HG03045 (cell line): Measurements from ENCODE around the gene CRYBB3.
"Not testable (repeated sequence)": the region's sequence is repeated elsewhere in the genome, so short reads cannot be mapped to it uniquely, and the experiment has no call there.

Source experiments
- ATAC-seq: cut with Tn5 transposase; IDR thresholded peaks from one replicate; pipeline ENCODE4 v1.9.1; 2021; ENCODE audit warnings: mild to moderate bottlenecking, moderate library complexity; ENCODE audit not compliant: unreplicated experiment

Gene CRYBB3

GRCh38 chr22:25204547-25204946 is 4.9 kb downstream of the CRYBB3 start:
- not testable (repeated sequence) for ATAC-seq

- ATAC-seq = no peak
Measured at GRCh38 chr22:25205847-25206246, 6.2 kb downstream of the CRYBB3 start.

GRCh38 chr22:25206998-25207397 is 7.3 kb downstream of the CRYBB3 start:
- ATAC-seq = no peak

DNA sequence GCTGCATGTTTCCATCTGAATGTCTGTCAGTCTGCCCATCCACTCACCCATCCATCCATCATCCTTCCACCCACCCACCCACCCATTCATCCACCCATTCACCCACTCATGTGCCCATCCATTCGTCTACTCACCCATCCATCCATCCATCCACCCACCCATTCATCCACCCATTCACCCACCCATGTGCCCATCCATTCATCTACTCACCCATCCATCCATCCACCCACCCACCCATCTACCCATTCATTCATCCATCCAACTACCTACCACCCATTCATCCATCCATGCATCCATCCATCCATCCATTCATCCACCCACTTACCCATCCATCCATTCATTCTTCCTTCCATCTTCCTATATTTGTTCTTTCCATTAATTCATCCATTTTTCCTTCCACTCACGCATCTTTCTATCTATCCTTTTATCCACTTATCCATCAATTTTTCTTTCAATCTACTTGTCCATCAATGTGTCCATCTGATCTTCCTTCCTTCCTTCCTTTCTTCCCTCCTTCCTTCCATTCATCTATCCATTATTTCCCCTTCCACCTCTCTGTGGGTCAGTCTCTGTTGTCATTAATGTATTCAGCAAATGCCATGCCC is 8.0 kb downstream of the CRYBB3 start:
- ATAC-seq = no peak

DNA sequence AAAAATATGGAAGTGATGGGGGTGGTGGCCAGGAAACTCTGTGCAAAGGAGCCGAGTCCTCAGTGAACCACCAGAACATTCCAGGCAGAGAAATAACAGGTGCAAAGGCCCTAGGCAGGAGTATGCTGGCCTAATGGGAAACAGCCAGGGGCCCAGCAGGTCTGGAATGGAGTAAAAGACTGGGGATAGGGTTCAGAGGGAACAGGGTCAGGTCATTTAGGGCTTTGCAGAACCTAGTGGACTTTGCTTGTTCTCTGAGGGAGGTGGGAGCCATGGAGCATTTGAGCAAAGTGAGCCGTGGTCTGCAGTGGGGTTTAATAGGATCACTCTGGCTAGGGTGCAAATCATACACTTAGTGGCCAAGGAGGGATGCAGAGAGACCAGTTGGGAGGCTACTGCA is 8.7 kb downstream of the CRYBB3 start:
- ATAC-seq = no peak

- ATAC-seq = no peak
Measured at GRCh38 chr22:25208743-25209505, 9.3 kb downstream of the CRYBB3 start.

DNA sequence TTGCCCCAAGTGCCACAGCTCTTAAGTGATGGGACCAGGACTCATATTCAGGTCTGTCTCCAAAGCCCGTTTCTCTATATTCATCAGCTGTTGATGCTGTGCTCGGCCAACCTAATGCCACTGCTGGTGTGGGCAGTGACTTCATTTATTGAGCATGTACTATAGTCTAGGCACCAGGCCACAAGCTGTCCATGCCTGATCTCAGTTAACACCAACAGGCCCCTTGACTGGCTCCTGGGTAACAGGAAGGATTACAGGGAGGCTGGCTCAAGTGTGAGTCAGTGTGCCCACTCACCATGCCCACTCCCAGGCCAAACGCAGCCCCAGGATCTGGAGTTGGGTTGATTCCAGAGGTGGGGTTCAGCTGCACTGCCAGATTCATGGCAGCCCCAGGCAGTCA is 11.1 kb downstream of the CRYBB3 start:
- no peak for ATAC-seq

- no peak for ATAC-seq
Measured at GRCh38 chr22:25212337-25212736, 12.7 kb downstream of the CRYBB3 start.

DNA sequence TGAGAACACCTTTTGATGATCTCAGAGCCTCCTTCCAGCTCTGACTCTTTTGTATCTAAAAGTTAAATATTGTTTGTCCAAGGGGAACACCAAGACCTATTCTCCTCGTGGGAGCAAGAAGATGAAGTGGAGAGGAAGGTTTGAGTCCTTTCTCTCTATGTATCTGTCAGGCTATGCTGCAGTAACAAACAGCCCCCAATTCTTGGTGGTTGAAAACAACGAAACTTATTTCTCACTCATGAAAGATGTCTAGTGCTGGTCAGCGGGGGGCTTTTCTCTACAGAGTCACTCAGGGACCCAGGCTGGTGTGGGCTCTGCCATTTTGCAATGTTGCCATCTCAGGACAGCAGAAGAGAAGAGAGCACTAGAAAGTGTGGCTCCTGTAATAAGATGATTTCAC is 13.6 kb downstream of the CRYBB3 start:
- no peak for ATAC-seq

DNA sequence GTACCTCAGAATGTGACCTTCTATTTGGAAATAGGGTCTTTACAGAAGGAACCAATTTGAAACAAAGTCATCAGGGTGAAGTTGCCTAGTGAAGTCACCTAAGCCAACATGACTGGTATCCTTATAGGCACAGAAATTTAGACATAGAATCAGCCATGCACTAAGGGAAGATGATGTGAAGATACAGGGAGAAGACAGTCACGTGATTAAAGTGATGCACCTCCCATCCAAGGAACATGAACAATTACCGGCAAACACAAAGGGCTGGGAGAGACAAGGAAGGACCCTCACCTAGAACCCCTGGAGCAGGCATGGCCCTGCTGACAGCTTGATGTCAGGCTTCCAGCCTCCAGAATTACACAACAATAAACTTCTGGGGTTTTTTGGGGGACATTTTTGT is 16.6 kb downstream of the CRYBB3 start:
- no peak for ATAC-seq

DNA sequence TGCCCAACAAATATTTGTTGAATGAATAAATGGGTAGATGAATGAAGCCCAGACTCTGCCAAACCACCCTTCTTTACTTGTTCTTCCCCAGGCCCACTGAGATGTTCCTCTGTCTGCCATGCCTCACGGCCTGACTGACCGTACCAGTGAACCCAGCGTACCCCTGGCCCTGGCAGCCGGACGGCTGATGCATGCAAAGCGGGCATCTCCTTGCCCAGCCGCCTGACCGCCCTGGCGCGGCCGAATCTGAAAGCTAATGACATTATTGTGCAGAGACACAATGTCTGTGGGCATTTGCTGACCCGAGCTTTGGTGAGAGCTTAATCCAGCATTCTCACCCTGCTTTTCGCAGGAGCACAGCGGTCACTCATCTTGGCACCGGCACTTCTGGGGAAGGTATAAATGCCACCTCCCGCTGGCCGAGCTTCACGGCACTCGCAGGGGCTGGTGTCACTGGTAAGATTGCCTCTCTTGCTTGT is 19.6 kb downstream of the CRYBB3 start, which contains the start of gene CRYBB2:
Gene CRYBB2, plus strand, starts transcription at position 429 of the 479 bp plus-strand sequence. CDS start 1,791 bp downstream, outside the sequence.
- ATAC-seq = no peak

GRCh38 chr22:25219948-25220442 is 20.3 kb downstream of the CRYBB3 start:
- ATAC-seq = no peak

DNA sequence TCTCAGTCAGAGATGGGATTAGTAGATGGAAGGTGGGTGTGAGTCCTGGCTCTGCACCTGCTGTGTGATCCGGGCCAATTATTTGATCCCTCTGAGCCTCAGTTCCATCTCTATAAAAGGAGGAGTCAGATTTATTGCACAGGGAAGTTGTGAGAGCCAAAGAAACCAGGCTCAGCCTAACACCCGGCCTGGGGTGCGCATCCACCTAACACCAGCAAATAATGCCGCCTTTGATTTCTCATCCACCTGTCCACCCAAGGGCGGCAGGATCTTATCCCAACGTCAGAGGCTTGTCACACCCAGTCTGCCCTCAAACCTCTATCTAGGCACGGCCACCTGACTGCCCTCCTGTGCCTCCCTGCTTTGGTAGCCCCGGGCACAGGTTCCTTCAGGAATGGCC is 22.1 kb downstream of the CRYBB3 start:
- ATAC-seq = no peak

GRCh38 chr22:25223269-25223850 is 23.7 kb downstream of the CRYBB3 start:
- ATAC-seq = no peak

DNA sequence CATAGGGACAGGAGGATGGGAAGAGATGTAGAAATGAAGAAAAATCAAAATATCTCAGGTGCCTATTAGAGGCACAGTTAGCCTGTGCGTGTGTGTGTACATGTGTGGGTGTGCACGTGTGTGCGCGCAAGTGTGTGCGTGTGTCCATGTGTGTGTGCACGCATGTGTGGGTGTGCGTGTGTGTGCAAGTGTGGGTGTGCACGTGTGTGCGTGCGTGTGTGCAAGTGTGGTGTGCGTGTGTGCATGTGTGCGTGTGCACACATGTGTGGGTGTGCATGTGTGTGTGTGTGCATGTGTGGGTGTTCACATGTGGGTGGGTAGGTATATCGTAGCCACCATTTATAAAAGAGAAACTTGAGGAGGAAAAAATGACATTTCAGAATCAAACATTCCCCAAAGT is 29.2 kb downstream of the CRYBB3 start:
- no peak for ATAC-seq

GRCh38 chr22:25230760-25231159 is 31.1 kb downstream of the CRYBB3 start:
- ATAC-seq = not testable (repeated sequence)

DNA sequence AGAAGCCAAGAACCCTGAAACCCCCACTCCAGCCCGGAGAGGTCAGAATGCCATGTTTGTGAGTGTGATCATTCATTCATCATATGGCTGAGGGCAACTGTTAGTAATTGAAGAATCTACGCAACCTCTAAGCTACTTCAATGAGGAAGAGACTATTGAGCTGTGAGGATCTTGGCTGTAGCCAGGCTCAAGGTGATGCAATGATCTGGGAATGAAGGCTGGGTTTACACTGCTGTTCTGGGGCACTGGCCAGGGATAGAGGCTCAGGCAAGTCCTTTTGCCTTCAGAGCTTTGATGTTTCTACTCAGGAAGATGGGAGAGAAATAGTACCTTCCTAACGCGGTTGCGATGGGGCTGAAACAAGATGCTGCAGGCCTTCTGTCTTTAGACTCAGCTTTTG is 32.6 kb downstream of the CRYBB3 start:
- no peak for ATAC-seq

GRCh38 chr22:25233706-25234105 is 34.0 kb downstream of the CRYBB3 start:
- not testable (repeated sequence) for ATAC-seq

DNA sequence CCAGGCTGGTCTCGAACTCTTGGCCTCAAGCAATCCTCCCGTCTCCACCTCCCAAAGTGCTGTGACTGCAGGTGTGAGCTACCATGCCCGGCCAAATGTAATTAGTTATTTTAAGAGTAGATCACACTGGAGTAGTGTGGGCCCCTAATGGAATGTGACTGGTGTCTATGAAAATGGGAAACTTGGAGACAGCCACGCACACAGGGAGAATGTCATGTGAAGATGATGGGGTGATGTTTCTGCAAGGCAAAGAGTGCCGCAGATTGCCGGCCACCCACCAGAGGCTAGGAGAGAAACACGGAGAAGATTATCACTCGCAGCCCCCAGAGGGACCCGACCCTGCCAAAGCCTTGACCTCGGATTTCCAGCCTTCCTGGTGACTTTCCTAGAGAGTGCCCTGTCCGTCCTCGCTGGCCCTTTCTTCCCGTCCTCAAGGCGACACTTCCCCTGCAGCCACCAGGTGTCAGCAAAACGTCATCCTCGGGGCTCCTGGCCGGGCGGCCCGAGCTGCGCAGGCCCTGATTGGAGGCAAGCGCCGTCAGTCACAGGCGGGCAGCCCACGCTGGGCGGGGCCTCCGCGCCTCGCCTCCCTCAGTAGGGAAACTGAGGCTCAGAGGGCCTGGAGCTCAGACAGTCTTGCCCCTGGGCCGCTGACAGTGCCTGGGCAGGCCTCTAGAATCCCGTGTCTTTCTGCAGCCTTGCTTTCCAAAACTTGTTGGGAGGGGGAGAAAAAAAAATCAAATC is 36.1 kb downstream of the CRYBB3 start:
- ATAC-seq = no peak

GRCh38 chr22:25236417-25236816 is 36.8 kb downstream of the CRYBB3 start:
- no peak for ATAC-seq

DNA sequence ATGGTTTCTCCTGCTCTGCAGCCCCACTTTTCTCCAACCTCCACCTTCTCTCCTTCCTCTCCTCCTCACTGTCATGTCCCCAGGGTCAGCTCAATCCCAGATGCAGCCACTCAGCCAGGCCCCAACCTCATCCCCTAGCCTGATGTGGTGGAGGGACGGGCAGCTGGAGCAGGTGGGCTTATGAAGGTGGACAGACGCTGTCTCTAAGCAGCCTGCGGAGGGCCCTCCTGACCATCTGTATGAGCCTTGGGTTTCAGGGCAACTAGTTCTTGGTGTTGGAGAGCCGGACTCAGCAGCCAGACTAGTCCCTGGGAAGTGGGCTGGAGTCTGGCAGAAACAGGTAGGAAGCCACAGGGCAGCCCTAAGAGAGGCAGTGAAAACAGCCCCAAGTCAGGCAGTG is 37.8 kb downstream of the CRYBB3 start:
- ATAC-seq = no peak
